Measurements from ENCODE around the gene OR5D13.

The OR5D13 gene, protein sequence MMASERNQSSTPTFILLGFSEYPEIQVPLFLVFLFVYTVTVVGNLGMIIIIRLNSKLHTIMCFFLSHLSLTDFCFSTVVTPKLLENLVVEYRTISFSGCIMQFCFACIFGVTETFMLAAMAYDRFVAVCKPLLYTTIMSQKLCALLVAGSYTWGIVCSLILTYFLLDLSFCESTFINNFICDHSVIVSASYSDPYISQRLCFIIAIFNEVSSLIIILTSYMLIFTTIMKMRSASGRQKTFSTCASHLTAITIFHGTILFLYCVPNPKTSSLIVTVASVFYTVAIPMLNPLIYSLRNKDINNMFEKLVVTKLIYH

DNA sequence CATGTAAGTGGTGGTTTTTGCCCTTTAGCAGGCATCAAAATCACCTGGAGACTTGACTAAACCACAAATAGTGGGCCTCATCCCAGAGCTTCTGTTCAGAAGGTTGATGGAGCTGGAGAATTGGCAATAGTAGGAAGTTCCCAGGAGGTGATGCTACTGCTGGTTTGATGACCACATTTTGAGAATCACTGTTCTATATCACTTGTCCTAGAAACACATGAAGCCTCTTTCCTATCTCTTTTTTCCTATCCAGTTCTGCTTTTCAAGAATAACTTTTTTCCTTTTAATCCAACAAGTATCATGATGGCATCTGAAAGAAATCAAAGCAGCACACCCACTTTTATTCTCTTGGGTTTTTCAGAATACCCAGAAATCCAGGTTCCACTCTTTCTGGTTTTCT is at the start of gene OR5D13:
Gene OR5D13 (plus strand): TSS at position 301 of the 400 bp plus-strand sequence. CDS start 0 bp downstream, at position 301.
- DNase-seq, result no peak

DNA sequence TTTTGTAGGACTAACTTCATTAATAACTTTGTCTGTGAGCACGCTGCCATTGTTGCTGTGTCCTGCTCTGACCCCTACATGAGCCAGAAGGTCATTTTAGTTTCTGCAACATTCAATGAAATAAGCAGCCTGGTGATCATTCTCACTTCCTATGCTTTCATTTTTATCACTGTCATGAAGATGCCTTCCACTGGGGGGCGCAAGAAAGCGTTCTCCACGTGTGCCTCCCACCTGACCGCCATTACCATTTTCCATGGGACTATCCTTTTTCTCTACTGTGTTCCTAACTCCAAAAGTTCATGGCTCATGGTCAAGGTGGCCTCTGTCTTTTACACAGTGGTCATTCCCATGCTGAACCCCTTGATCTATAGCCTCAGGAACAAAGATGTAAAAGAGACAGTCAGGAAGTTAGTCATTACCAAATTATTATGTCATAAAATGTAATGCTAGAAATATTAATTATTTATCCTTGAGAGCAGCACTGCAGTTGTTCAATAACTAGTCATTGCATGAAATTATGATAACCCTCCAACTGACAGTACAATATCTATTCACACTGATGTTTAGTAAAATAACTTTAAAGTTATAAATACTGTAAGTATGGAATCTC is 46.4 kb upstream of the OR5D13 start:
- no peak for DNase-seq

DNA sequence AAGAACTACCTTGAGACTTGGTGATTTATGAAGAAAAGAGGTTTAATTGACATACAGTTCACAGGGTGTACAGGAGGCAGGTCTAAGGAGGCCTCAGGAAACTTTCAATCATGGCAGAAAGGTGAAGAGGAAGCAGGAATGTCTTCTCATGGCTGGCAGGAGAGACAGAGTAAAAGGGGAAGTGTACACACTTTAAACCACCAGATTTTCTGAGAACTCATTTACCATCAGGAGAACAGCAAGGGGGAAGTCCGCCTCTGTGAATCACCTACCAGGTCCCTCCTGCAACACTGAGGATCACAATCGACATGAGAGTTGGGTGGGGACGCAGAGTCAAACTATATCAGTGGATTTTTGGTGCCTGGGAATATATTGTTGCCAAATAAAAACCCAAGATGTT is 40.3 kb upstream of the OR5D13 start:
- DNase-seq, result no peak

DNA sequence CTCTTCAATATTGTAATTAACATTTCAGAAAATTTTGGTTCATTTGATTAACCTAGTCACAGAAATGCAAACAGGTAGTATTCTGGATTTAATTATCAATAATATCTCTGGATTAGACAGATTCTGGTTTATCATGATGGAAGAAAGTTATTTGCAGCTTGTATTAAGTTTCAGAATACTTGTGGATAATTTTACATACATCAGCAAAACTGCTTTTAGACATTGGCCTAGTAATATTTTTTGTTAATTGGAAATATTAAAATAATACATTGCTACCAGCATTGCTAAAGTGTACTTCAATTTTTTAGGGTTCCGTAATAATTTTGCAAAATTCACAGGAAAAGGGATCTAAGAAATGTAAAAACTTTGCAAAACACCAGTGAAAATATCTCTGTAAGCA is 18.4 kb downstream of the OR5D13 start:
- no peak for DNase-seq

DNA sequence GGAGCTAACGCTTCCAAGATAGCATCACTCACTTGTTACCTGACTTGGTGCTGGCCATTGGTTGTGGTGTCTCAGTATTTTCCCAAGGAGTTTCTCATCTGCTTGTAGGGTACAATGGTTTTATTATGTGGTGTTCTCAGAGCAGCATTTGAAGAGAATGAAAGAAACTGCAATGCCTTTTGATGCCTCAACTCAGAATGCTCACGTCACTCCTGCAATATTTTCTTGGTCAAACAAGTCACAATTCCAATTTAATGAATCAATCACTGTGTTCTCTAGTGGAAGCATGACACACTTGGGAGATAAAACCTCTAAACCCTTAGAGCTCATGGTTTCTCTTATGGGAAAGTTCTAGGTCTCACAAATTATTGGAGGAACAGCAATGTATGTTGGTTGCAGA is 20.1 kb downstream of the OR5D13 start:
- DNase-seq, result no peak

DNA sequence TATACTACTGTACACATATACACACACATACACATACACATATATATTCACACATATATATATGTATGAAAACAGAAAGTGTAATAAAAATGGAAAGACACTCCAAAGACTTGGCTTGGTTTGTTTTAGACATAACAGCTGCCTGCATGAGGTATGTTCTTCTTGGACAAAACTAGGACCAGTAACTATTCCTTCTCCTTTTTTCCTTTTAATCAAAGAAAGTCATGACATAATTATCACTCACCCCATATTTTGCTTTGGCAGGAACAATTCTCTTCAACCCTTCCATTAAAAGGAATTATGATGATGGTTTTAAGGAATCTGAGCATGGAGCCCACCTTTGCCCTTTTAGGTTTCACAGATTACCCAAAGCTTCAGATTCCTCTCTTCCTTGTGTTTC is 22.0 kb downstream of the OR5D13 start, which contains the start of gene OR5D14:
Gene OR5D14 (plus strand): TSS at position 301 of the 400 bp plus-strand sequence. CDS start 0 bp downstream, at position 301.
- DNase-seq, result no peak

DNA sequence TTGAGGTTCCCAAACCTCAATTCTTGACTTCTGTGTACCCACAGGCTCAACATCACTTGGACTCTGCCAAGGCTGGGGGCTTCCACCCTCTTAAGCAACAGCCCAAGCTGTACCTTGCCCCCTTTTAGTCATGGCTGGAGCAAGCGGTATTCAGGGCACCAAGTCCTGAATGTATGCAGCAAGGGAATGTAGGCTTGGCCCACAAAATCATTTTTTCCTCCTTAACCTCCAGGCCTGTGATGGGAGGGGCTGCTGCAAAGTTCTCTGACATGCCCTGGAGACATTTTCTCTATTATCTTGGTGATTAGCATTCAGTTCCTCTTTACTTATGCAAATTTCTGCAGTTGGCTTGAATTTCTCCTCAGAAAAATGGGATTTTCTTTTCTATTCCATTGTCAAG is 33.0 kb downstream of the OR5D13 start:
- DNase-seq, result no peak

DNA sequence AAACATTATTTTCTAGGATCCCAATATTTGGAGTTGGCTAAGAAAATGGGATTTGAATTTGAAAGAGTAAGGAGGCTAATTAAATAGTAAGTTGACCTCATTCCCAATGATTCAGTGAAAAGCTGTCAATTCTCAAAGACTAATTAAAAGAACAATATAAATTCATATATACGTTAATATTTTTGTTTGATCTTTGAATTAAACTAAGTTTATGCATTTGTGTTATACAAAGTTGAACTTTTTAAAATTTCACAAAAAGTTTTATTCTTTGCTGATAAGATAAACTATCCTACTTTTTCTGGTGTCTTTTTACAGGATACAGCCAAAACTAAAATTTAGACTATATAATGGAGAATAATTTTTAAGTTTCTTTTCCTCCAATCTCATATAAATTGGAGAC is 37.8 kb downstream of the OR5D13 start, which contains the start of gene OR5L1:
Gene OR5L1 (plus strand): TSS at position 301 of the 400 bp plus-strand sequence. CDS start 100 bp downstream, outside the sequence.
- no peak for DNase-seq

DNA sequence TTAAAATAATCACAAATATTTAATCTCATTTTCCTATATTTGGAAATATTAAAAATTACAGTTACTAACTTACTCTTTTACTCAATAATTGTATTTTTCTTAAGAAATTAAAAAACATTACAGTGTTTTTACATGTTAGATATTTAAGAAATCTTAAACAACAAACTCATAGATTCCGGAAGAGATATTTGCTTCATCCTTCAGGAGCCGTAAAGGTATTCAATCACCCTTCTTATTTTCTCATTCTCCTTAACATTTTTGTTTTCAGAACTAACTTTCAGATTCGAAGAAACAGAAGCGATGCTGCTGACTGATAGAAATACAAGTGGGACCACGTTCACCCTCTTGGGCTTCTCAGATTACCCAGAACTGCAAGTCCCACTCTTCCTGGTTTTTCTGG is 46.1 kb downstream of the OR5D13 start, which contains the start of gene OR5D18:
Gene OR5D18 (plus strand): TSS at position 301 of the 400 bp plus-strand sequence. CDS start 0 bp downstream, at position 301.
- DNase-seq, result no peak

Measured in NCI-H1105 (cell line).